HCT116 (cell line): ENCODE measurements around the gene PTTG1IP. TPM values are rescaled to one million over a fixed set of nuclear protein-coding genes. Genes with fewer than 3 reads are reported as not detected.

Experiments used
- ATAC-seq: fragments of 200-7000 bp; cut with Tn5 transposase; 2 replicates; pipeline ENCODE4 v1.9.1; 2020; ENCODE audit warnings: mild to moderate bottlenecking, moderate library complexity
- BruUV-seq: library from RNA; stranded (reverse); fragments of 400-500 nt; replicated peaks from 2 replicates; lab custom pipeline; 2021; lab: Mats Ljungman, UMichigan
- CTCF ChIA-PET: fragments of 300-600 bp; sonication (Branson Sonifier 250); formaldehyde crosslinking; loops from one replicate; lab custom pipeline; 2021; ENCODE audit warnings: antibody characterized with exemption; lab: Charles Lee
- POLR2A ChIA-PET: fragments of 300-600, 350-600 bp; sonication (Branson Sonifier 250); formaldehyde crosslinking; loops from one replicate; lab custom pipeline; 2021; ENCODE audit warnings: antibody characterized with exemption; lab: Charles Lee
- RAD21 ChIA-PET, 2 experiments: fragments of 300-600 bp; sonication (Branson Sonifier 250); formaldehyde crosslinking; loops; one replicate each; lab custom pipeline; 2023; ENCODE audit warnings: low total read pairs in 2 of 2; ENCODE audit not compliant: uncharacterized antibody in 2 of 2, unreplicated experiment in 2 of 2, low non-redundant PET in 1 of 2; lab: Charles Lee
- DNase-seq: peaks from one replicate; pipeline ENCODE4 v3.0.0-alpha.2; 2010; ENCODE audit warnings: low read depth, low spot score
- H2AFZ ChIP-seq: fragments of 200-600 bp; shearing (Covaris generic), sonication (generic); 2 replicates; pipeline ENCODE4 v1.6.1; 2017; ENCODE audit warnings: low read depth, mixed run types, mixed read lengths, antibody characterized with exemption, low read length; ENCODE audit not compliant: poor library complexity, severe bottlenecking
- H3K27ac ChIP-seq: 2 replicates; pipeline ENCODE4 v1.5.1; 2012; ENCODE audit warnings: low read depth, low read length
- H3K27me3 ChIP-seq: fragments of 200-600 bp; sonication (generic); 2 replicates; pipeline ENCODE4 v1.6.1; 2016; ENCODE audit warnings: mixed run types, low read length, mixed read lengths; ENCODE audit not compliant: insufficient read depth
- H3K36me3 ChIP-seq, 2 experiments: fragments of 200-500 bp in 1 of 2; fragments of 200-600 bp in 1 of 2; sonication (Bioruptor generic) in 1 of 2; sonication (generic) in 1 of 2; 2 replicates each; pipeline versions ENCODE4 v1.5.1 to v1.6.1; 2014 to 2016; ENCODE audit warnings: low read length in 2 of 2, inconsistent platforms in 1 of 2, mixed read lengths in 1 of 2, mixed run types in 1 of 2; ENCODE audit not compliant: insufficient read depth in 2 of 2, control insufficient read depth in 1 of 2
- H3K4me1 ChIP-seq, 2 experiments: fragments of 200-600 bp in 1 of 2; sonication (generic) in 1 of 2; 2 replicates each; pipeline versions ENCODE4 v1.5.1 to v1.6.1; 2012 to 2017; ENCODE audit warnings: low read length in 2 of 2, inconsistent platforms in 1 of 2, mild to moderate bottlenecking in 1 of 2, mixed read lengths in 1 of 2, mixed run types in 1 of 2, moderate library complexity in 1 of 2; ENCODE audit not compliant: insufficient read depth in 2 of 2, control insufficient read depth in 1 of 2
- H3K4me2 ChIP-seq: fragments of 200-600 bp; sonication (generic); 2 replicates; pipeline ENCODE4 v1.6.1; 2017; ENCODE audit warnings: mixed run types, low read length, mixed read lengths
- H3K4me3 ChIP-seq, 2 experiments: fragments of 200-600 bp in 1 of 2; sonication (generic) in 1 of 2; replicated peaks in 1 of 2; 2 replicates each; pipeline ENCODE4 v1.5.1; 2011 to 2016; ENCODE audit warnings: low read length in 2 of 2, control low read depth in 1 of 2, low read depth in 1 of 2, mild to moderate bottlenecking in 1 of 2, mixed read lengths in 1 of 2, mixed run types in 1 of 2
- H3K79me2 ChIP-seq: fragments of 200-600 bp; sonication (generic); 2 replicates; pipeline ENCODE4 v1.6.1; 2017; ENCODE audit warnings: mild to moderate bottlenecking, mixed run types, low read length, moderate library complexity, mixed read lengths; ENCODE audit not compliant: insufficient read depth
- H3K9ac ChIP-seq: fragments of 200-600 bp; sonication (generic); 2 replicates; pipeline ENCODE4 v1.6.1; 2016; ENCODE audit warnings: low read length, mixed read lengths
- H3K9me2 ChIP-seq: fragments of 200-600 bp; sonication (generic), shearing (Covaris generic); 2 replicates; pipeline ENCODE4 v1.6.1; 2017; ENCODE audit warnings: mixed run types, mild to moderate bottlenecking, moderate library complexity; ENCODE audit not compliant: insufficient read depth
- H3K9me3 ChIP-seq, 2 experiments: fragments of 200-500 bp in 1 of 2; fragments of 200-600 bp in 1 of 2; sonication (Bioruptor generic) in 1 of 2; sonication (generic) in 1 of 2; 2 replicates each; pipeline ENCODE4 v1.6.1; 2014 to 2017; ENCODE audit warnings: low read length in 2 of 2, mixed read lengths in 2 of 2, inconsistent platforms in 1 of 2, low read depth in 1 of 2, mild to moderate bottlenecking in 1 of 2, mixed run types in 1 of 2, moderate library complexity in 1 of 2; ENCODE audit not compliant: control insufficient read depth in 1 of 2, insufficient read depth in 1 of 2
- H4K20me1 ChIP-seq: fragments of 200-600 bp; sonication (generic), shearing (Covaris generic); 2 replicates; pipeline ENCODE4 v1.6.1; 2017; ENCODE audit warnings: mixed run types, mild to moderate bottlenecking, moderate library complexity; ENCODE audit not compliant: insufficient read depth
- ATF3 ChIP-seq: IDR thresholded peaks from 2 replicates; pipeline ENCODE4 v1.6.1; 2012
- CEBPB ChIP-seq: IDR thresholded peaks from 2 replicates; pipeline ENCODE4 v1.6.1; 2012; ENCODE audit warnings: low read depth
- EGR1 ChIP-seq: IDR thresholded peaks from 2 replicates; pipeline ENCODE4 v1.6.1; 2012; ENCODE audit warnings: low read depth
- EZH2 ChIP-seq: fragments of 200-600 bp; sonication (generic); IDR thresholded peaks from 2 replicates; pipeline ENCODE4 v1.6.1; 2017; ENCODE audit warnings: antibody characterized with exemption, mixed run types
- JUND ChIP-seq: IDR thresholded peaks from 2 replicates; pipeline ENCODE4 v1.6.1; 2012
- POLR2A ChIP-seq: IDR thresholded peaks from 2 replicates; pipeline ENCODE4 v1.7.0; 2011; ENCODE audit warnings: borderline replicate concordance; ENCODE audit not compliant: insufficient read depth, insufficient read length; ENCODE audit errors: extremely low read depth
- POLR2AphosphoS5 ChIP-seq: IDR thresholded peaks from 2 replicates; pipeline ENCODE4 v1.6.1; 2011; ENCODE audit warnings: mild to moderate bottlenecking, low read depth, low read length, moderate library complexity
- RAD21 ChIP-seq: IDR thresholded peaks from 2 replicates; pipeline ENCODE4 v1.6.1; 2012; ENCODE audit warnings: low read depth, mild to moderate bottlenecking
- REST ChIP-seq: IDR thresholded peaks from 2 replicates; pipeline ENCODE4 v1.6.1; 2012; ENCODE audit warnings: low read depth
- SIN3A ChIP-seq: IDR thresholded peaks from 2 replicates; pipeline ENCODE4 v1.6.1; 2012; ENCODE audit warnings: low read depth
- SP1 ChIP-seq: IDR thresholded peaks from 2 replicates; pipeline ENCODE4 v1.6.1; 2012; ENCODE audit warnings: low read depth
- TCF7L2 ChIP-seq: IDR thresholded peaks from 2 replicates; pipeline ENCODE4 v1.7.0; 2011; ENCODE audit warnings: borderline replicate concordance, inconsistent platforms; ENCODE audit not compliant: insufficient read depth, insufficient read length; ENCODE audit errors: extremely low read depth
- YY1 ChIP-seq: IDR thresholded peaks from 2 replicates; pipeline ENCODE4 v1.6.1; 2011; ENCODE audit warnings: low read length, low read depth, moderate library complexity, mild to moderate bottlenecking; ENCODE audit not compliant: insufficient replicate concordance; ENCODE audit errors: extremely low read depth
- ZFX ChIP-seq: fragments of 450-650 bp; IDR thresholded peaks from 2 replicates; pipeline ENCODE4 v1.6.1; 2017
- ZNF274 ChIP-seq: fragments of 200-500 bp; sonication (Bioruptor generic); IDR thresholded peaks from 2 replicates; pipeline ENCODE4 v1.6.1; 2014; ENCODE audit warnings: mild to moderate bottlenecking, low read depth, low read length, inconsistent platforms
- intact Hi-C: fragments of 100-400 bp; cut with micrococcal nuclease; formaldehyde crosslinking; loops from 2 replicates; pipeline ENCODE4 v1.10.0; 2022
- total RNA-seq: library from RNA; stranded (reverse); gene quantifications from one replicate; pipeline ENCODE4 v1.2.1, GENCODE V29; 2021; ENCODE audit not compliant: unreplicated experiment
- TF ChIP-seq, protein P1 (sequence below): IDR thresholded peaks from 2 replicates; pipeline ENCODE4 v1.6.1; 2012

The PTTG1IP gene
- total RNA-seq, 1 experiment from 2014 or later, result 83.4 TPM

- H2AFZ ChIP-seq, result no peak overlapping the region
- H3K4me2 ChIP-seq, result no peak overlapping the region
- no TSS peak for BruUV-seq
- H3K9me3 ChIP-seq, result no peaks in the 10 kb centered on the region
- no peak for DNase-seq
- H3K27ac ChIP-seq, result no peak overlapping the region
- TF ChIP-seq ZNF274 (no peak), REST (no peak), EGR1 (no peak), ZFX (no peak), POLR2A (no peak), JUND (no peak), YY1 (no peak), RAD21 (no peak), SP1 (no peak), ATF3 (no peak), TCF7L2 (no peak), CEBPB (no peak), SIN3A (no peak), EZH2 (no peak), POLR2AphosphoS5 (no peak)
- TF ChIP-seq, protein P1, sequence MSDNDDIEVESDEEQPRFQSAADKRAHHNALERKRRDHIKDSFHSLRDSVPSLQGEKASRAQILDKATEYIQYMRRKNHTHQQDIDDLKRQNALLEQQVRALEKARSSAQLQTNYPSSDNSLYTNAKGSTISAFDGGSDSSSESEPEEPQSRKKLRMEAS, result no peak
- H3K27me3 ChIP-seq, result peaks cover 25% of the 10 kb centered on the region
- no peak overlapping the region for H3K4me3 ChIP-seq
- H3K4me1 ChIP-seq, result peaks cover 2 to 38% of the 10 kb centered on the region in 2 experiments; a peak in 3 of 4 replicates
- H3K79me2 ChIP-seq, result no peaks in the 10 kb centered on the region
- no peaks in the 10 kb centered on the region for H3K36me3 ChIP-seq
- H4K20me1 ChIP-seq, result no peaks in the 10 kb centered on the region
- POLR2A ChIA-PET, result interaction anchor here (1.6 kb wide), 1 partner anchor 9 kb away, joined by 5 read pairs; no protein-coding TSS in a partner anchor
- ATAC-seq, result no peak
- no peak overlapping the region for H3K9ac ChIP-seq
- no peaks in the 10 kb centered on the region for H3K9me2 ChIP-seq
- intact Hi-C loops, result no loop called here
- CTCF ChIA-PET, result interaction anchor here (1.3 kb wide), 1 partner anchor 26 kb away, joined by 3 read pairs; no protein-coding TSS in a partner anchor
- RAD21 ChIA-PET, result no interaction called here
Measured at GRCh38 chr21:44918107-44918470, 44.6 kb upstream of the PTTG1IP start.
